Small intestine (tissue), 7 donors: ENCODE measurements around the gene CASKIN1. TPM values are rescaled to one million over a fixed set of nuclear protein-coding genes. Genes with fewer than 3 reads are reported as not detected.

Experiments
- DNase-seq, 2 donors: peaks; one replicate each; pipeline versions ENCODE4 v3.0.0 to v3.0.0-alpha.2; 2013
- FAIRE-seq: peaks from 2 replicates; lab custom pipeline; 2012; peaks lifted over from hg19 to GRCh38; lab: Jason Lieb, UNC
- H3K27ac ChIP-seq, 3 donors: one replicate each; pipeline ENCODE4 v1.5.1; 2013; ENCODE audit warnings: low read length in 2 of 3, mild to moderate bottlenecking in 2 of 3, control low read depth in 1 of 3, inconsistent platforms in 1 of 3, low read depth in 1 of 3, moderate library complexity in 1 of 3
- H3K27me3 ChIP-seq, 3 donors: one replicate each; pipeline ENCODE4 v1.6.1; 2013; ENCODE audit warnings: low read length in 3 of 3, inconsistent platforms in 1 of 3; ENCODE audit not compliant: control insufficient read depth in 3 of 3, insufficient read depth in 3 of 3
- H3K36me3 ChIP-seq, 3 donors: one replicate each; pipeline ENCODE4 v1.6.1; 2013; ENCODE audit warnings: low read length in 3 of 3, inconsistent platforms in 1 of 3, low read depth in 1 of 3, mild to moderate bottlenecking in 1 of 3, moderate library complexity in 1 of 3; ENCODE audit not compliant: control insufficient read depth in 3 of 3, insufficient read depth in 2 of 3
- H3K4me1 ChIP-seq, 3 donors: one replicate each; pipeline ENCODE4 v1.6.1; 2013; ENCODE audit warnings: low read length in 2 of 3, inconsistent platforms in 1 of 3, low read depth in 1 of 3, mild to moderate bottlenecking in 1 of 3, moderate library complexity in 1 of 3; ENCODE audit not compliant: control insufficient read depth in 3 of 3, insufficient read depth in 2 of 3
- H3K4me3 ChIP-seq, 3 donors: one replicate each; pipeline ENCODE4 v1.5.1; 2013; ENCODE audit warnings: low read length in 3 of 3, control low read depth in 1 of 3, inconsistent platforms in 1 of 3, low read depth in 1 of 3, mild to moderate bottlenecking in 1 of 3, moderate library complexity in 1 of 3
- H3K9me3 ChIP-seq, 2 donors: one replicate each; pipeline ENCODE4 v1.6.1; 2013; ENCODE audit warnings: low read depth in 1 of 2, low read length in 1 of 2; ENCODE audit not compliant: control insufficient read depth in 2 of 2, insufficient read depth in 1 of 2
- WGBS, 3 donors: extraction: QIAGEN DNeasy Blood & Tissue Kit; methylation state at CpG; one replicate each; pipeline ENCODE4 v1.1.7; 2013; 5-methylcytosine and 5-hydroxymethylcytosine counted together
- polyA plus RNA-seq, 4 donors: library from polyadenylated mRNA; stranded (reverse) in 3 of 4; unstranded in 1 of 4; fragments of 200-250 nt in 3 of 4; fragments of 120-200 nt in 1 of 4; gene quantifications; one replicate each; pipeline versions ENCODE4 v1.2.1 to v1.2.3, GENCODE V29; 2013
- donor health status: healthy with polysubstance abuse.
- donor health status: control.
- donor health status: control.
- donor health status: Bipolar disorder and iron deficiency.
- donor health status: healthy.

CASKIN1 gene
- polyA plus RNA-seq, 4 donors, result 0.27 to 1.1 (median 0.51) TPM

DNA sequence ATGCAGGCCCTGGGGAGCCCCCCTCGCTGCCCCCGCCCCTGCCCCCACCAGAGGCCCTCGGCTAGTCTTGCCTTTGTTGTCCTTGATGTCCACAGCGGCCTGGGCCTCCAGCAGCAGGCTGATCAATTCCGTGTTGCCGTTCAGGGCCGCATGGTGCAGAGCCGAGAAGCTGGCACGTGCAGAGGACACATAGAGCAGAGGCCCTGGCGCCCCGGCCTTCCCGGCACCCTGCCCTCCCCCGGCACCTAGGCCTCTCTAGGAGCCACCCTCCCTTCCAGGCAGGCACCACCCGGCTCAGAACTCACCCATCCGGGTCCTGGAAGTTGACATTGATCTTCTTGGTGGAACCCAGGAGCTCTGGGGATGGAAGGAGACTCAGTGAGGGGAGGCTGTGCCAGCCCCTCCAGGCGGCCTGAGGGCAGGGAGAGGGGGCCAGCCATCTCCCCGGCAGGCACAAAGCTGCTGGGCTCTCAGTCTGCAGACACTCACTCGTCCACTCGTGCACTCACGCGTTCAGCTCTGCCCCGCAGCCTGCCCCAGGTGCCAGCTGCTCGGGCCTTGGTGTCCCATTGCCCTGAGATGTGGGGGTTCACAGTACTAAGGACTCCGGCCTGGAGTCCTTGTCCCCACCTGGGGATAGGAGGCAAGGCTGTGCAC is 6.3 kb downstream of the CASKIN1 start:
- no peaks in the 10 kb centered on the region for H3K36me3 ChIP-seq
- WGBS, 3 donors, result 62 to 82% (median 73%) methylated on average over 23 to 24 of the region's 24 CpGs
- FAIRE-seq, result no peak

GRCh38 chr16:2189252-2189893 is 7.0 kb downstream of the CASKIN1 start:
- H3K27me3 ChIP-seq, result peaks cover 0 to 10% (median 0%) of the 10 kb centered on the region in 3 donors
- 67 to 87% (median 82%) methylated on average over 22 to 25 of the region's 25 CpGs for WGBS, 3 donors
- no peaks in the 10 kb centered on the region for H3K9me3 ChIP-seq
- no peak overlapping the region for H3K27ac ChIP-seq
- no peak overlapping the region for H3K4me3 ChIP-seq
- no peaks in the 10 kb centered on the region for H3K4me1 ChIP-seq
- H3K36me3 ChIP-seq, result no peaks in the 10 kb centered on the region
- FAIRE-seq, result no peak
- no peak for DNase-seq

More for the DNA sequence above, 6.3 kb downstream of the CASKIN1 start:
- H3K4me3 ChIP-seq, result no peak overlapping the region
- peaks cover 0 to 17% (median 6%) of the 10 kb centered on the region in 3 donors for H3K27me3 ChIP-seq
- no peak for DNase-seq
- no peaks in the 10 kb centered on the region for H3K9me3 ChIP-seq
- H3K27ac ChIP-seq, result no peak overlapping the region
- peaks cover 0 to 3% (median 0%) of the 10 kb centered on the region in 3 donors for H3K4me1 ChIP-seq

DNA sequence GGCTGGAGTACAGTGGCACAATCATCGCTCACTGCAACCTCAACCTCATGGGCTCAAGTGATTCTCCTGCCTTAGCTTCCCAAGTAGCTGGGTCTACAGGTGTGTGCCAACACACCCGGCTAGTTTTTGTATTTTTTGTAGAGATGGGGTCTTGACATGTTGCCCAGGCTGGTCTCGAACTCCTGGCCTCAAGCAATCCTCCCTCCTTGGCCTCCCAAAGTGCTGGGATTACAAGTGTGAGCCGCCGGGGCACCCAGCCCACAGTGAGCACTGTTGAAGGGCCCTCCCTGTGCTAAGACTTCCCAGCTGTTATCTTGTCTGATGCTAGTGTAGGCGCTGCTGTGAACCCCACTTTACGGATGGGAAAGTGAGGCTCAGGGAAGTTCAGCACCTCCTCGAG is 8.0 kb downstream of the CASKIN1 start:
- Histone ChIP-seq H3K4me1 (no peaks in the 10 kb centered on the region), H3K36me3 (no peaks in the 10 kb centered on the region), H3K4me3 (no peak overlapping the region), H3K27me3 (peaks cover 0 to 2% (median 0%) of the 10 kb centered on the region in 3 donors), H3K9me3 (no peaks in the 10 kb centered on the region), H3K27ac (no peak overlapping the region)
- DNase-seq, result no peak
- 82 to 93% (median 86%) methylated on average over 8 of the region's 8 CpGs for WGBS, 3 donors
- no peak for FAIRE-seq

GRCh38 chr16:2187212-2187611 is 9.2 kb downstream of the CASKIN1 start:
- H3K27ac ChIP-seq, result no peak overlapping the region
- DNase-seq (no peak), FAIRE-seq (no peak)
- H3K27me3 ChIP-seq, result no peaks in the 10 kb centered on the region
- no peak overlapping the region for H3K4me3 ChIP-seq
- WGBS, 3 donors, result 60 to 77% (median 62%) methylated on average over 17 of the region's 17 CpGs
- H3K36me3 ChIP-seq, result no peaks in the 10 kb centered on the region
- no peaks in the 10 kb centered on the region for H3K9me3 ChIP-seq
- no peaks in the 10 kb centered on the region for H3K4me1 ChIP-seq

- H3K4me1 ChIP-seq, result no peaks in the 10 kb centered on the region
- FAIRE-seq (no peak), DNase-seq (no peak)
- no peaks in the 10 kb centered on the region for H3K36me3 ChIP-seq
- H3K27ac ChIP-seq, result no peak overlapping the region
- no peaks in the 10 kb centered on the region for H3K9me3 ChIP-seq
- no peak overlapping the region for H3K4me3 ChIP-seq
- WGBS, 3 donors, result 84 to 88% (median 87%) methylated on average over 19 to 20 of the region's 20 CpGs
- no peaks in the 10 kb centered on the region for H3K27me3 ChIP-seq
Observed at GRCh38 chr16:2186505-2186904, 9.9 kb downstream of the CASKIN1 start.

DNA sequence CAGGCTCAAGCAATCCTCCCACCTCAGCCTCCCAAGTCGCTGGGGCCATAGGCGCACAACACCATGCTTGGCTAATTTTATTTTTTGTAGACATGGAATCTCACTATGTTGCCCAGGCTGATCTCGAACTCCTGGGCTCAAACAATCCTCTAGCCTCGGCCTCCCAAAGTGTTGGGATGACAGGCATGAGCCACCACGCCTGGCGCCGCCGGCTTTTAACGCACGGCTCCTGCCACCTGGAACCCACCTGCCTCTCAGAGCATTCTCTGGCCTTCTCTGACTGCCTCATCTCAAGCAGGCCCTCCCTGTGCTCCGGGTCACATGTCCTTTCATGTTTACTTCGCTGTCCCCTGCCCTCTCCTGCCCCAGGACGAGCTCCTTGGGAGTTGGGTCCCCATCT is 10.3 kb downstream of the CASKIN1 start:
- WGBS, 3 donors, result 81 to 88% (median 83%) methylated on average over 13 of the region's 13 CpGs
- no peaks in the 10 kb centered on the region for H3K36me3 ChIP-seq
- no peak overlapping the region for H3K4me3 ChIP-seq
- FAIRE-seq (no peak), DNase-seq (no peak)
- H3K4me1 ChIP-seq, result no peaks in the 10 kb centered on the region
- no peak overlapping the region for H3K27ac ChIP-seq
- no peaks in the 10 kb centered on the region for H3K27me3 ChIP-seq
- H3K9me3 ChIP-seq, result no peaks in the 10 kb centered on the region

GRCh38 chr16:2184962-2185361 is 11.4 kb downstream of the CASKIN1 start:
- H3K27ac ChIP-seq, result no peak overlapping the region
- FAIRE-seq, result no peak
- 31 to 78% (median 57%) methylated on average over 17 to 20 of the region's 20 CpGs for whole genome bisulfite sequencing, 3 donors

DNA sequence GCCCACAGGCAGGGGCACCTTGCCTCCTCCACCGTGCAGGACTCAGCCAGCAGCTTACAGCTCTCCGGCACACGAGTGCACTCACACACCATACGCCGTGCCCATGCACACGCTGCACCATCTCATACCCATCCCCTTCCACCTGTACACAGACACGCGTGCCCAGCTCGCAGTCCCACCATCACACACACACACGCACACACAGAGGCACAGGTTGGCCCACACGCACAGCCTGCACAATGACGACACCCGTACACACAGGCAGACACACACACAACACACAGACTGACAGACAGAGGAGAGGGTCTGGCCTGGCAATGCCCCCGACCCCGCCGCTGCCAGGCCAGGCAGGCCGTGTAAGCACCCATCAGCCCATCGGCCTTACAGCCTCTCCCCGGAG is 12.1 kb downstream of the CASKIN1 start:
- no peak overlapping the region for H3K27ac ChIP-seq
- no peaks in the 10 kb centered on the region for H3K4me1 ChIP-seq
- DNase-seq (no peak), FAIRE-seq (no peak)
- 51 to 86% (median 61%) methylated on average over 17 to 19 of the region's 19 CpGs for WGBS, 3 donors
- H3K9me3 ChIP-seq, result no peaks in the 10 kb centered on the region
- H3K4me3 ChIP-seq, result no peak overlapping the region
- no peaks in the 10 kb centered on the region for H3K27me3 ChIP-seq
- no peaks in the 10 kb centered on the region for H3K36me3 ChIP-seq

More at GRCh38 chr16:2184962-2185361, 11.4 kb downstream of the CASKIN1 start:
- Histone ChIP-seq H3K9me3 (no peaks in the 10 kb centered on the region), H3K4me3 (no peak overlapping the region), H3K27me3 (no peaks in the 10 kb centered on the region), H3K4me1 (no peaks in the 10 kb centered on the region), H3K36me3 (no peaks in the 10 kb centered on the region)
- DNase-seq, result no peak
